Activated naive CD4-positive, alpha-beta T cell (primary cell): ENCODE data around the gene MYH8.

Experiments
- DNase-seq, 4 experiments: peaks; one replicate each; lab custom pipeline; 2025; lab: John Stamatoyannopoulos, UW

Gene MYH8

GRCh38 chr17:10380631-10381408 is 40.9 kb downstream of the MYH8 start:
- no peak for DNase-seq

- DNase-seq, result no peak
Measured at GRCh38 chr17:10372906-10373305, 48.8 kb downstream of the MYH8 start, which contains the start of gene MYH13. MYH13 (minus strand) TSS chr17:10373006; CDS start chr17:10364530, 8,476 bp downstream.

GRCh38 chr17:10370016-10370608 is 51.6 kb downstream of the MYH8 start:
- DNase-seq, result no peak

- no peak for DNase-seq
Measured at GRCh38 chr17:10369239-10369638, 52.5 kb downstream of the MYH8 start.

GRCh38 chr17:10368561-10368960 is 53.2 kb downstream of the MYH8 start:
- DNase-seq, result no peak

- no peak for DNase-seq
Measured at GRCh38 chr17:10360578-10360977, 61.2 kb downstream of the MYH8 start.

GRCh38 chr17:10357768-10358167 is 64.0 kb downstream of the MYH8 start:
- DNase-seq, result no peak

- no peak for DNase-seq
Measured at GRCh38 chr17:10354651-10355050, 67.1 kb downstream of the MYH8 start.

GRCh38 chr17:10352893-10353292 is 68.9 kb downstream of the MYH8 start:
- DNase-seq, result no peak

GRCh38 chr17:10349403-10349802 is 72.3 kb downstream of the MYH8 start:
- DNase-seq, result no peak

- DNase-seq, result no peak
Measured at GRCh38 chr17:10344816-10345215, 76.9 kb downstream of the MYH8 start.
